Epithelial cell of proximal tubule (primary cell): ENCODE measurements around the gene HOATZ. TPM values are rescaled to one million over a fixed set of nuclear protein-coding genes. Genes with fewer than 3 reads are reported as not detected.

Experiments used
- DNase-seq: peaks from one replicate; pipeline ENCODE4 v3.0.0-alpha.2; 2011; ENCODE audit warnings: low read depth
- H3K4me3 ChIP-seq: 2 replicates; pipeline ENCODE4 v1.5.1; 2011; ENCODE audit warnings: low read depth, mild to moderate bottlenecking, low read length
- total RNA-seq: library from RNA; depleted of rRNA; stranded (reverse); fragments of >200 nt; gene quantifications from 2 replicates; pipeline ENCODE4 v1.2.3, GENCODE V29; 2015
- TF ChIP-seq, protein P1 (sequence below): conservative IDR thresholded peaks from 2 replicates; pipeline ENCODE4 v1.5.1; 2012; ENCODE audit warnings: low read depth, mild to moderate bottlenecking, low read length

Gene HOATZ
- total RNA-seq, 1 donor from 2014 or later = not detected

DNA sequence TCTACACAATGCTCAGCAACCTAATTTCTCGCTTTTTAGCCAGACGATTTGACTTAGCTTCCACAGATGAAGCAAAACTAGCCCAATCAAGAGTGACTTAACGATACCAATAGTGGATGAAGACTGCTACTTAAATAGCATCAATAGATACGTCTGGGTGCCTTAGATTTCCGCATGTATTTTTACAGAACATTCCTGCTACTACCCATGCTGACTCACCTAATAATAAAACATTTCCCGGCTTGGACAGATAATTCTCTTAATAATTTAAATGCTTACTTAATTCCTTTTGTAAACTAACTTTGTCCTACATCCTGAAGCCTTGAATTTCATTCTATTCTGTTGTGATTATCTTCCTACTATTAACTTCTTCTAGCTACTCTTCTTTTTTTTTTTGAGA lies 20.7 kb downstream of the HOATZ start:
- DNase-seq = no peak
- TF ChIP-seq, protein P1, sequence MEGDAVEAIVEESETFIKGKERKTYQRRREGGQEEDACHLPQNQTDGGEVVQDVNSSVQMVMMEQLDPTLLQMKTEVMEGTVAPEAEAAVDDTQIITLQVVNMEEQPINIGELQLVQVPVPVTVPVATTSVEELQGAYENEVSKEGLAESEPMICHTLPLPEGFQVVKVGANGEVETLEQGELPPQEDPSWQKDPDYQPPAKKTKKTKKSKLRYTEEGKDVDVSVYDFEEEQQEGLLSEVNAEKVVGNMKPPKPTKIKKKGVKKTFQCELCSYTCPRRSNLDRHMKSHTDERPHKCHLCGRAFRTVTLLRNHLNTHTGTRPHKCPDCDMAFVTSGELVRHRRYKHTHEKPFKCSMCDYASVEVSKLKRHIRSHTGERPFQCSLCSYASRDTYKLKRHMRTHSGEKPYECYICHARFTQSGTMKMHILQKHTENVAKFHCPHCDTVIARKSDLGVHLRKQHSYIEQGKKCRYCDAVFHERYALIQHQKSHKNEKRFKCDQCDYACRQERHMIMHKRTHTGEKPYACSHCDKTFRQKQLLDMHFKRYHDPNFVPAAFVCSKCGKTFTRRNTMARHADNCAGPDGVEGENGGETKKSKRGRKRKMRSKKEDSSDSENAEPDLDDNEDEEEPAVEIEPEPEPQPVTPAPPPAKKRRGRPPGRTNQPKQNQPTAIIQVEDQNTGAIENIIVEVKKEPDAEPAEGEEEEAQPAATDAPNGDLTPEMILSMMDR = no peak
- no peak overlapping the region for H3K4me3 ChIP-seq

DNA sequence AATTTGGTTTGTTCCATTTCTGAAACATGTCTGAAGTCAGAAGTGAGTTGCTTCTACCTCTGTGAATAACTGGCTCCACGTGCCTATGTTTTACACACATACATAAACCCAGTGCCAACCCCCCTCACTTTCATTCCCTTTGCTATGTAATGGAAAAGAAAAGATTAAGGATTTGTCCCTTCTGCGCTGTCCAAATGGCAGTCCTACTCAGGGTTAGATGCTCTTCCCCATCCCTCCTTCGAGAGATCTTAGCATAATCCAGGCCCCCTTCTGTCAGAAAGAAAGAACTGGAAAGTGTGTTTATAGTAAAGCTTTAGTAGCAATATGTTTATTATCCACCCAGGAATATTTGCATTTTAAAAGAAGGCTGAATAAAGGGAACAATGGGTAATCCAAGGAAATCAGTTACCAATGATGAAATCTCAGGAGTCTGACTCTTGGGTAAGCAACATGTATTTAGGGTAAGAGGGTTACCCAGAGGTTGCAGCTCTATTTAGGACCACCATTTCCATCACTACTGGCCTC lies 22.8 kb downstream of the HOATZ start:
- no peak overlapping the region for H3K4me3 ChIP-seq
- DNase-seq = no peak
- TF ChIP-seq, protein P1 = no peak

DNA sequence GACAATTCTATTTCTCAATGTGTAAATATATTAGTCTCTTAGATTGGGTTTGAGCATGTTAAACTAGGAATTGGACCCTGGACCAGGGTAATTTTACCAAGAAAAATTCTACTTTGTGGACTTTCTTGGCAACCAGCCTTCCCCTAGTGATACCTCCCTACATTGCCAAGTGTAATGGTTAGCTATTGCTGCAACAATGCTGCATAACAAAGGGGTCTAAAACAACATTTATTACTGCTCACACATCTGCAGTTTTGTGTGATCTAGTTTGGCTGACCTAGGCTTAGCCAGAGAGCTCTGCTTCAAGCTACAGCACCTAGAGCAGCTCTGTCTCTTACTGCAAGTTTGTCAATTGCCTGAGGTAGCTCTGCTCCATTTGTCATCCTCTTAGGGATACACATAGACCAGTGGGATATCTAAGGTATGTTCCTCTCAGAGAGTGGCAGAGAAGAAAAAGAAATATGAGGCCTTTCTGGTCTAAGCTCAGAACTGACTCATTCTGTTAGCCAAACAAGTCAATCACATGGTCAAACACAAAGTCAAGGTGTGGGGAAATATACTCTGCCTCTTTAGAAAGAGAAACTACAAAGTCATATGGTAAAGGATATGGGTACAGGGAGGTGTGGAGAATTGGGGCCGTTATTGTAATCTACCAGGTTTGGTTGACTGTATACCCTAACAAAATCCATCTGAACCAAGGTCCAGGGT lies 24.0 kb downstream of the HOATZ start:
- TF ChIP-seq, protein P1 = no peak
- DNase-seq = no peak

DNA sequence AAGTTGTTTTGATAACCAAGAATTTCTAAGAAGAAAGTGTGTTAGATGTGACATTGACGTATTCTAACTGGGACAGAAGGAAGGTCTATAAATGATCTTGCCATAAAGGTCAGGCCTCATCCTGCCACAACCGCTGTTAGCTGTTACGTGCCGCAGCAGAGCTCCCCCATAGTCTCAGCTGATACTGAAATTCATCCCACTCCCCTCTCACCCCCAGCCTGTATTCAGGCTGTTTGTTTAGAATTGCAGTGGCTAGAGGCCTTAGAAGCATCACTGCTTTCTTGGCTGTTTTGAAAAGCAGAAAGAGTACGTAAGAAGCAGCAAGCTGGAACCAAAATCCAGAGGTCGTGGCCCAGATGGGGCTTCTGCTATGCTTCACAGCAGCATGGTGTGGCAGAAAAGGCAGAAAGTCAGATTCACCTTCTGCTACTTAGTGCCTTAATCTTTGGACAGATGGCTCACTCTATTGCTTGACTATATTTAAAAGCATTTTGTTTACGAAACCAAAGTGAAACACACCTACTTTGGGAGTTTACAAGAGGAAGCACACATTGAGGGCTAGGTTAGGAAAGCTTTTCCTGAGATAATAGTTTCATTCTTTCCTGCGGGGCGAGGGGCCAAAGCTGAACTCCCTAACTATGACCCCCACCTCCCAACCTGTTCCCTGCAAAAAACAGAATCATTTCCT lies 25.0 kb downstream of the HOATZ start:
- DNase-seq = no peak
- H3K4me3 ChIP-seq = peak overlapping the region; percentile 40
- TF ChIP-seq, protein P1 = no peak

More for the DNA sequence above, 24.0 kb downstream of the HOATZ start:
- H3K4me3 ChIP-seq = no peak overlapping the region

DNA sequence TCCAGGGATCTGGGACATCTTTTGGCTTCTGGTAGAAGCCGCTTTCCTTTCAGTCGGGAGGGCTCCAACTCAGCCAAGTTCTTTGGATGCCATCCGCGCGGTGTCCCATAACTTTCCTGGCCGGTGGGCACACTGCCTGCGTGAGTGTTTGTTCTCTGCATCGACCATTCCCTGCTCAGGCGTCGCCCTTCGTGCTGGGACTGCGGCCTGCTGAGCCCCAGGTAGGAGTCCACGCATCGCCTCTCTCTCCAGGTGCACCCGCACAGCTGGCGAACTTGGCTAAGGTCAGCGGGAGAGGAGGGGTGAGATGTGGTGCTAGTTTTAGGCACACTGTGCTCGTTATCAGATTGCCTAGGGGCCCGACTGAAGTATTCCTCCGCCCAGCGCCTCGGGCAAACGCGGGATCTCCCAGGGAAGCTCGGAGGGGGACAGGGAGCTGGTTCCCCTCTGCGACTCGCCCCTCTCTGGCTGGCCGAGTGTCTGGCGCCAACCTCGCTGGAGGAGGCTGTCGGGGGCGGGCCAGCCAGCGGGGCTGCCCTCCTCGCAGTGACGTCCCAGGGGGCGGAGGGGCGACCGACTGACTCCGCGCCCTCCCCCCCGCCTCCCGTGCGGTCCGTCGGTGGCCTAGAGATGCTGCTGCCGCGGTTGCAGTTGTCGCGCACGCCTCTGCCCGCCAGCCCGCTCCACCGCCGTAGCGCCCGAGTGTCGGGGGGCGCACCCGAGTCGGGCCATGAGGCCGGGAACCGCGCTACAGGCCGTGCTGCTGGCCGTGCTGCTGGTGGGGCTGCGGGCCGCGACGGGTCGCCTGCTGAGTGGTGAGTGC lies 25.7 kb downstream of the HOATZ start, which contains the start of gene LAYN:
TSS of gene LAYN (plus strand) at position 607 of the 823 bp plus-strand sequence. CDS start at position 731, 124 bp downstream.
- peak within 1 kb of the TSS; percentile 40 for H3K4me3 ChIP-seq
- TF ChIP-seq, protein P1 = no peak
- DNase-seq = no peak

DNA sequence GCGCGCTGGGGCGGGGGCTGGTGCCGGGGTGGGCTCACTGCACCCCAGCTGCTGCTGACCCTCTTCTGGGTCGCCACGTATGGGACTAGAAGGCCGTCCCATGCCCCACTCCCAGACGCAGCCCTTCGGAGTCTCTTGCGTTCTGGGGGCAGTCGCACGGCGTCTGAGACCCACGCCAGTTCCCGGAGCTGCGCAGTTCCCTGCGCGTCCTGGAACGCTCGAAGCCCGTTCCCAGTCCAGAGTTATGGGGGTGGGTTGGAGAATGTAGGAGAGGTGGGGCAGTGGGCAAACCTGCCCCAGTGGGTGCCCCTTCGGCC lies 26.3 kb downstream of the HOATZ start:
- TF ChIP-seq, protein P1 = no peak
- no peak for DNase-seq
- peak overlapping the region; percentile 40 for H3K4me3 ChIP-seq
